GM21528 (cell line): ENCODE results near the gene SAMD10.
A peak's percentile ranks its signal among the peaks of the same experiment; 100 is the strongest.

Experiments used
- ATAC-seq: cut with Tn5 transposase; IDR thresholded peaks from one replicate; pipeline ENCODE4 v1.9.1; 2021; ENCODE audit warnings: mild to moderate bottlenecking, moderate library complexity; ENCODE audit not compliant: unreplicated experiment, low FRiP score

The SAMD10 gene

DNA sequence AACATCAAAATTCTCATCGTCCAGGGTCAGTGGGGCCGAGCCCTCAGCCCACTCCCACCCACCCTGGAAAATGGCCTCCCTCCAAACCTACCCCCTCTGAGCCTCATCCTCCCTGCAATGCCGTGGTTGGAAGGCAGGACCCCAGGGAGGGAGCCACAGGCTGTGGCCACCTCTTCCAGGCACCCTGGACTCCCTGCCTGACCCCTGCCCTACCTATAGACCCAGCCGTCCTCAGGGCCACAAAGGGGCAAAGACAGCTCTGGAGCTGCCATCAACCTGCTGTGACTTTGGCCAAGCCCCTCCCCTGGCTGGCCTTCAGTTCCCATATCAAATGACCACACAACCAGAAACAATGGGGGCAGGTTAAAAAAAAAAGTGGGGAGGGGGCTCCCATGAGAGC lies 21.0 kb downstream of the SAMD10 start:
- no peak for ATAC-seq

DNA sequence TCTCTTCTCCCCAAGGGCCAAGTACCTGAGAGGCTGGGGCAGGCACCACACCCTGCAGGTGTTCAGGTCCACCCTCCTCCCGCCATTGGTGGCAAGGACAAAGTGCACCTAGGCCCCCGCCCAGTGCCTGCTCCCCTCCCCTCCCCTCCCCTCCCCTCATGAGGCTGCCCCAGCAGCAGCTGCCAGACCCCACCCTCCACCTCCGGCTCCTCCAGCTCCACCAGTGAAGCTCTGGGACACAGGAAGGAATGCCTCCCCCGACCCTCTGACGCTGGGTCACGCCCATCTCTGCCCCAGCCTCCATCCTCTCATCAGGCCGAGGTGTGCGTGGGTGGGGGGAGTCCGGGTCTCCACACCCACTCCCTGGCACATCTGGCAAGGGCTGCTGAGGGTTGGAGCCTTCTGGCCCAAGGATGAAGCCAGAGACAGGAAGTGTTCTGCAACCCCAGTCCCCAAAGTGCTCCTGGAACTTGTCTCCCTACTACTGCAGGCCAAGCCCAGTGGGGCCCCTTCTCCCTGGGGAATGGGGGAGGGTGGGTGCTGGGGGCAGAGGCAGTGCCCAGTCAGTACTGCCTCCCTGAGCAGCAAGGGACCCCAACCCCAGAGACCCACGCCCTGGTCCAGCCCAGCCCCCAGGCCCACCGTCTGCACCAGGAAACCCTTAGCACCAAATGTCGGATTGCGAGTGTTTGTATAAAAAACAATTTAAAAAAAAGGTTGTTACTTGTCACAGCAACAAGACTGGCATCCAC lies 21.6 kb downstream of the SAMD10 start:
- no peak for ATAC-seq

DNA sequence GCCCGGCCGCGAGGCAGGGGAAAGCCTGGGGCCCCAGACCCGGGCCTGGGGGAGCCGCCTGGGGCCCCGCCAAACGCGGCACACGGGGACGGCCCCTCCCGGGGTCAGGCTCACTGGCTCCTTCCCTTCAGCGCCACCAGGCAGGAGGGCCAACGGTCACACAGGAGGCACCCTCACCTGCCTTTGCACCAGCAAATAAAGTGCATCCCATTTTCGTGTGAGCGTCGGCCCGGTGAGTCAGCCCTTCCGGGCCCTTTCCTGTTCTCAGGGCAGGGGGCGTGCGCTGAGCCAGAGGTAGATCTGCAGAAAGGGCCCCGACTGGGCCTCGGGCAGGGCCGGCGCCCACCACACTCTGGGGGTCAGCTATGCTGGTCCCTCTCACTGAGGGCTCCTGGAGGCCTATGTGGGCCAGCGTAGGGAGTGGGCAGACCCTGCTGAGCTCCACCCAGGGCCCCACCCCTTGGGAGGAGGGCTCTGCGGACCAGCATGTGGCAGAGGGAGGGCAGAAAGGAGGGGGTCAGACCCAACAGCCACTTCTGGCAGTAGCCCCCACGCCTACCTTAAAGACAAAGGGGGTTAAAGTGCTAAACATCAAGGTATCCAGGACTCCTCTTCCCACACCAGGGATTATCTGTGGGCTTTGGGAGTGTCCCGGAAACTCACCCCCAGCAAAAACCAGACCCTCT lies 22.3 kb downstream of the SAMD10 start:
- peak; percentile 17 for ATAC-seq

DNA sequence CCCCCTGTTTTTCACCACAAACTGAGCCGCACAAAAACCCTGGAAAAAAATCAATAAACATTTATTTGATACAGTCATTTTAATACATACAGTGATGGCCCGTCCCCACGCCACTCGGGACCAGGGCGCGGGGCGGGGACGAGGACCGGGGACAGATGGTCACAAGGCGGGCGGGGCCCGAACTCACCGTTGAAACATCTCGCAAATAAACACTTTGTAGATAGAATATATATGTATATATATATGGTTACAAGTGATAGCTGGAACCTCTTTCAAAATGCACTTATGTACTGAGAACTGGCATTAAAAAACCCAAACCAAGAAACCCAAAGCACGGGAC lies 22.8 kb downstream of the SAMD10 start:
- peak; percentile 10 for ATAC-seq

DNA sequence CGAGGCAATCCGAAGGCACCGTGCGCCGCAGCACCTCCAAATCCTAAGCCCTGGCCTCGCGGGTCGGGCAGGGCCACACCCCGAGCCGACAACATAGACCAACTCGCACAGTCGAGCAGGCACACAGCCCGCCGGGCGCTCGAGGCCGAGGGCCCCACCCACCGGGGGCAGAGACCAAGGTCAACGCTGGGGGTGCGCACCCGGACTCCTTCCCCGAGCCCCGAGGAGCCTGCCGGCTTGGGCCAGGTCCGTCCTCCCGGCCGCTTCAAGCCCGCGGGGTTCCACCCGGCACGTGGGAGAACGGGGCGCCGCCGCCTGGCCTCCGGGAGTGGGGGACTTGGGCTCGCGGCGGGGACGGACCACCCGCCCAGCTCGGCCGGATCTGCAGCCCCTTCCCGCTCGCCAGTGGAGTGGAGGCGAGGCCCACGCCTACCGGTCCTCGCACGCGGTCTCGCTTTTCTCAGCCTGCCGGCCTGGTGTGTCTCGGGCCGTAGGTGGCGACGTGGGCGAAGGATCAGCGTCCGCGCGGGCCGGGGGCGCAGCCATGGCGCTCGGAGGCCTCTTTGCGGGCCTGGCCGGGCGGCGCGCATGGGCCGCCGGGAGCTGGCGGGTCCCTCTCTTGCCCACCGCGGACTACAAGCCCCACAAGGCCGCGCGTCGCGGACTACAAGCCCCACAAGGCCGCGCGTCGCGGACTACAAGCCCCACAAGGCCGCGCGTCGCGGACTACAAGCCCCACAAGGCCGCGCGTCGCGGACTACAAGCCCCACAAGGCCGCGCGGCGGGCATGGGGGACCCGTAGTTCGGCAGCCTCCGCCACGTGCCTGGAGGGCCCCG lies 23.4 kb downstream of the SAMD10 start, which contains the start of gene UCKL1:
UCKL1 (minus strand) TSS at position 590 of the 837 bp plus-strand sequence; CDS start at position 546, 44 bp downstream.
- ATAC-seq, result peak; percentile 59

DNA sequence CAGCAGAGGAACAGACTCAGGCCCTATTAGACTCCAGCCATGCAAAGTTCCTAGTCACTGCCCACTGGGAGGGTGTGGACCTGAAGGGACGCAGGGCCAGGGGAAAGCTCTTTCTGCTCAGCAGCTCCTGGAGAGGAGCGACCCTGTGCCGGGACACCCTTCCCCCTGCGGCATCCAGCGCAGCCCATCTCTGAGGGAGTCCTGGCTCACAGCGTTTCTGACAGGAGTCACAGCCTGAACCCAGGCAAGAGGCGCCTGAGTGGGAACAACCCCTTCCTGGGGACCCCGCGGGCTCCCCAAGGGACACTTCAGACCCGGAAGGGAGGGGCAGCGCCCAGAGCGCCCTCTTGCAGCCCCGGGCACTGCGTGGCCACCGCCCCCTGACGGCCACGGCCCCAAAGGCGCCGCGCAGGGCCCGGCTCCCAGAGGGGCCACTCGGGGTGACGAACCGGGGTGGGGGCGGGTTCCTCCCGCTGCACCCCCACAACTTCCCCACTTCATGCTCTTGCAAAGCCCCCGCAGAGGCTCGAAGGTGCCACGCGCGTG lies 24.1 kb downstream of the SAMD10 start:
- ATAC-seq, result peak; percentile 2

DNA sequence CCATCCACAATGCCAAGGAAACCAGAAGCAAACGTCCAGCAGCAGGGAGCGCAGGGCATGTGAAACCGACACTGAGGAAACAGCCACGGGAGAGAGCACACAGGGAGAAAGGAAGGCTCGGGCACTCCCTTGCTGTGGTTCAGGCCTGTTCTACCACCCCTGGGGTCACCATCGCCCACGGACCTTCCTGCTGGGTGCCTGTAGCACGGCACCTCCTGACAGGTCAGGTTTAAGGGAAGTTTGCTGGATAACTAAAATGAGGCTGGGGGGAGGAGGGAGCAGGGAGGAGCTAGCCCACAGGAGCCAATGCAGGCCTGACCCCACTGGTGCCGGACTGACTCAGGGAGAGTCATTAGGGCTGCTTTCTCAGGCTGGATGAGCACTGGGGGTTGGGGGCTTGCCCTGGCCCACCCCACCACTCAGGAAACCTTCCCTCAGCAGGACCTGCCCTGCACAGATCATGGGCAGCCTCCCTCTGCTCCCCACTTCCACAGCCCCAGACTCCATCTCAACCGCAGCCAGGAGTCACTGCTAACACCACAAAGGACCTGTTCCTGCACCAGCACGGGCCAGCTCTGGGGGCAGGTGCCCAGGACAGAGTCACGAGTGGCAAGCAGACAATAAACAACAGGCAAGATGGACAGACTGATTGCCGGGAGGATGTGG lies 25.5 kb downstream of the SAMD10 start:
- no peak for ATAC-seq

DNA sequence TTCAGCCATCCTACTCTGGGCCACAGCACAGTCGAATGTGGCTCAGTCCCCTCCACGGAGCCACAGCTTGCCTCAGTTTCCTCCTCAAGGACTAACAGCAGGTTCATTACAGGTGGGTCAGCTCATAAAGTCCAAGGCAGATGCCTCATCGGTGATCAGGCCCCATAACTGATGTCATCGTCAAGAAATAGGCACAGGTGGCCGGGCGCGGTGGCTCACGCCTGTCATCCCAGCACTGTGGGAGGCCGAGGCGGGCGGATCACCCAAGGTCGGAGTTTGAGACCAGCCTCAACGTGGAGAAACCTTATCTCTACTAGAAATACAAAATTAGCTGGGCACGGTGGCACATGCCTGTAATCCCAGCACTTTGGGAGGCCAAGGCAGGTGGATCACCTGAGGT lies 26.7 kb downstream of the SAMD10 start:
- no peak for ATAC-seq

DNA sequence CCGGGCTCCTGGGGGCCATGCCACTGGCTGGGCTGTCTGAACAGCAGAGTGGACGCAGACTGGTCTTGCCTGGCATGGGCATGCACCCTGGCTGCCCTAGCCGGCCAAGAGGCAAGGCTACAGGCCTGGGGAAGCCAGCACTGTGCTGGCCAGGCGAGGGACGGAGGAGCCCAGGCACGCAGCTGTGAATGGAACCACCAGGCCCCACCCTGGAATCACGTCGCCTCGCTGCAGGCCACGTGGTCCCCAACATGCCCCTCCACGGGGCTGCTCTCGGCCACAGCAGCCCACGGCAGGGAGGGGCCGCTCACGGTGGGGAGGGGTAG lies 27.3 kb downstream of the SAMD10 start:
- no peak for ATAC-seq

DNA sequence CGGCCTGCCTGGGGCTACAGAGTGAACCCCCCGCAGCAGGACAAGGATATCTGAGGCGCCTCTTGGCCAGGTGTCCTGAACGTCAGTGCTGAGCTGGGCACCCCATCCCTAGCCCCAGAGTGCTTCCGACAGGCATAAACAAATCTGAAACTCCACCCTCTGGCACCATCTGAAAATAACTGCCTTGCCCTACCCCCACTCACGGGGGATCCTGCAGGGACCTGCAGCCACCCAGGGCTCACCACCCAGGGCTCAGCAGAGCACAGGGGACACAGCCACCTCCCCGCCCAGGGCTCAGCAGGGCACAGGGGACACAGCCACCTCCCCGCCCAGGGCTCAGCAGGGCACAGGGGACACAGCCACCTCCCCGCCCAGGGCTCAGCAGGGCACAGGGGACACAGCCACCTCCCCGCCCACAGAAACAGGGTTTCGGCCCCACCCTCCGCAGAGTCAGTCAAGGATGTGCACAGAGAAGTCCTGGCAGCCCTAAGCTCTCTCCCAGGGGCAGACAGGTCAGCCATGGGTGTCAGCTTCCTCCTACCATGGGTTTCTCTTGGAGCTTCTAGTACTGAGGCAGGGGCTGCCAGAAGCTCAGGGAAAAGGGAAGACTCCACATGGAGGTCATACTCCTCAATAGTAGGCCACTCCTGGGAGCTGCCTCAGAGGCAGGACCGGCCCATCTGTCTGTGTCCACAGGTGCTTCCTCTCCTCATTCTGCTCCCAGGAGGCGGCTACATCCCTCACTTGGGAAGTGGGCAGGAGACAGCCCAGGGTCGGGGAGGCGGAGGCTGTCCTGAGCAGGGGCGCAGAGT lies 27.8 kb downstream of the SAMD10 start:
- no peak for ATAC-seq

DNA sequence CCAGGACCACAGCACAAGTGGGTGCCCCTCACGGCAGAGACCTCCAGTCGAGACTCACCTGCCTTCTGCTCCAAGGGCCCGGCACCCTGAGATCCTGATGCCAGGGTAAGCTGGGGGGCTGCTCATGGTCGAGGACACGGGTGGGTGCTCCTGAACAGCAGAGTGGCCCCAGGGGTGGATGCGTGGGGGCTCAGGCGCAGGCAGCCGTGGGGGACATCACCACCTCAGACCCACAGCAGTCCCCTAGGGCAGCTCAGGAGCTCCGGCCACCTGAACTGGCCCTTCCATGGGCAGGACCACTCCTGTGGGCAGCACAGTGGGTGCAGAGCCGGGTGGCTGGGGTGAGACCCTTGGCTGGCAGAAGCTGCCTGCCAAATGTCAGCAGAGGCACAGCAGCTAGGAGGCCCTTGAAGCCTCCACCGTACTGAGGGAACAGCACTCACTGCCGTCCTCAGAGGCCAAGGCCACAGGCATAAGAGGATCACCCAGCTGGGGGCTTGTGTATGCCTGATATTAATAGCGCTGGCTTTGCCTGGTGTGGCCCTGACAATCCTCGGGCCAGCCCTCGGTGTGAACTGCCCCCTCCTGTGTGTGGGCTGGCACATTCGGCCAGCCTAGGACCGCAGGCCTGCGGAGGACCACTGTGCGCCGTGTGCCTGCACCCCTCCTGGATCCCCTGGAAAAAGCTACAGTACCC lies 28.6 kb downstream of the SAMD10 start:
- ATAC-seq, result no peak

DNA sequence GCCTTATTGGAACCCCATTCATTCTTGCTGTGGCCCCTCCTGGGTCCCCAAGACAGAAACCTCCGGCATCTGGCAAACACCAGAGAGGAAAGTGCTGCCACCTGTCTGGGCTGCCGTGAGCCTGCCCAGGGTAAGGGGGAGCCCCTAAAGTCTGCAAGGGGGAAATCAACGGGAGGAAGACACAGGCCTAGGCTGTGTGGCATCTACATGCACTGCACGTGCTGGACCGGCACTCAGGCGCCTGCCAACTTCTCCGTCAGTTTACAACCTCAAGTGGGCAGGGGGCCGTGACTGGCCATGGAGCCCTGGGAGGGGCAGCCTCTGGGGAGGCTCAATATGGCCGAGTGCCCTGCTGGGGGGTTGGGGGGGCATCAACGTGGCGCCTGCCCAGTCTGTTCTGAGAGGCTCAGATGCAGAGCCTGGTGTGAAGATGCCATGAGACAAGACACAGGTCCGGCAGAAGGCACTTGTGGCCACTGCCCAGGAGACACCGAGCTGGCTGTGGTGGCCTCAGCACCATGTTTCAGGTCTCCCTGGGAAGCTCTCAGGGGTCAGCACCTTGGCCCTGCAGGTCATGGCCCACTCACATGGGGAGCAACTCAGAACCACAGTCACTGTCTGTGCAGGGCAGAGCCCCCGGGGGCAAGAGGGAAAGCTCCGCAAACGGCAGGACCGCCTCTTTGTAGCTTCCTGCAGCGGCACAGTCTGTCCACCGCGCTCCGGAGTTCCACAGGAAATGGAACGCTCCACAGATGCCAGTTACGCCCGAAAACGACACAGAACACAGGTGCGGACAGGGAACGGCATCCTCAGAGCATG lies 31.6 kb downstream of the SAMD10 start:
- no peak for ATAC-seq

DNA sequence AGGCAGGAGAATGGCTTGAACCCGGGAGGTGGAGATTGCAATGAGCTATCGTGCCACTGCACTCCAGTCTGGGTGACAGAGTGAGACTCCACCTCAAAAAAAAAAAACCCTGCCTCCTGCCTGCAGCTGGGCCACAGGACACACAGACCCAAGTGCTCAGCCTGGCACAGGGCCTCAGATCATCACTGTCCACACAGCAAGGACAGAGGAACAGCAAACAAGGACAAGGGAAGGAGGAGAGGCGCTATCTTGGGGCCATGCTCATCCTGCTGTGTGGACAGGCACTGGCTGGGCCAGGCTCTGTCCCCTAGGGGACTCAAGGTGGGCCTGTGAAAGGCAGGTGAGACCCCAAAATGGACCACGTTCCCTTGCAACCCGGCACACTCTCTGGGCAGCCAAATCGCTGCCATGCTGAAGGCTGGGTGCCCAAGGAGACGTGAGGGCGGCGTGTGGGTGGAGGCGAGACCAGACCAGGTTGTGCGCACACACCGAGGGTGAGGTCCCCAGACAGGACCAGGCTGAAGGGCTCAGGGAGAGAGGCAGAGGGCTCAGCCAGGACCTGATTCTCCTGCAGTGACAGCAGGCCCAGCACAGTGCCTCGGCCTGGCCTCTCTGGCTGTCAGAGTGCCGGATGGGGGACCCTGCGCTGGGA lies 32.3 kb downstream of the SAMD10 start:
- no peak for ATAC-seq

DNA sequence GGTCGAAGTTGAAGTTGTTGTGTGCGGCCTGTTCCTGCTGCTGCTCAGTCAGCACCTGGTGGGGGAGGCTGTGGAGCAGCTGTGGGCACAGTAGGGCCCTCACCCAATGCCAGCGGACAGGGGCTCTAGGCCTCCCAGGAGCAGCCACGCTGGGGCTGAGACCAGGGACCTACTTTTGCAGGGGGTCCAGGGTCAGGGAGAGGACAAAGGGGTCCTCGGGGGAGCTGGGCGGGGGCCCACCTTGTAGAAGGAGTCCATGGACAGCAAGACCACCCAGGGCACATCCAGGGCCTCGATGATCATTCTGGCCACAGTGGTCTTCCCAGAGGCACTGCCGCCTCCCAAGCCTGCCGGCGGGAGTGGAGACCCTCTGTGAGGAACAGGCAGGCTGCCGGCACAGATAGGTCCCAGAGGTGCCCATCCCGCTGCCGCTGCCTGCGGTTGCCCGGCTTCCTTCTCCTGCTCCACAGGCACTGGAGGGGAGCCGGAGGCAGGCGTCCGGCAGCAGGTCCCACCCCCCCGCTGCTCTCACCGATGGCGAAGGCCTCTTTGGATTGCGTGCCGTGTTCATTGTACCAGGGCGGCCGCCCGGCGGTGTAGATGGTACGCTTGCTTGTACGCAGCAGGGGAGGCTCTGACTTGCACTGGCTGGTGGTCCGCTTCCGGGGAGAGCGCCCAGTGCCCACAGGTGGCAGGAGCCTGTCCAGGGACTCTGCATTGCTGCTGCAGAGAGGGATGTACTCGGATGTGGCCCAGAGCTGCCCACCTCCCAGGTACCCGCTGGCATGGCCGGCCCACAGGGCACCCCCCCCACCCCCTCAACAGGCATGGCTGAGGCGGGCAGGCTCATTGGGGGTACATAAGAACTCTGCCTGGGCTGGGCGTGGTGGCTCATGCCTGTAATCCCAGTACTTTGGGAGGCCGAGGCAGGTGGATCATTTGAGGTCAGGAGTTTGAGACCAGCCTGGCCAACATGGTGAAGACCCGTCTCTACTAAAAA lies 33.2 kb downstream of the SAMD10 start:
- ATAC-seq, result no peak

DNA sequence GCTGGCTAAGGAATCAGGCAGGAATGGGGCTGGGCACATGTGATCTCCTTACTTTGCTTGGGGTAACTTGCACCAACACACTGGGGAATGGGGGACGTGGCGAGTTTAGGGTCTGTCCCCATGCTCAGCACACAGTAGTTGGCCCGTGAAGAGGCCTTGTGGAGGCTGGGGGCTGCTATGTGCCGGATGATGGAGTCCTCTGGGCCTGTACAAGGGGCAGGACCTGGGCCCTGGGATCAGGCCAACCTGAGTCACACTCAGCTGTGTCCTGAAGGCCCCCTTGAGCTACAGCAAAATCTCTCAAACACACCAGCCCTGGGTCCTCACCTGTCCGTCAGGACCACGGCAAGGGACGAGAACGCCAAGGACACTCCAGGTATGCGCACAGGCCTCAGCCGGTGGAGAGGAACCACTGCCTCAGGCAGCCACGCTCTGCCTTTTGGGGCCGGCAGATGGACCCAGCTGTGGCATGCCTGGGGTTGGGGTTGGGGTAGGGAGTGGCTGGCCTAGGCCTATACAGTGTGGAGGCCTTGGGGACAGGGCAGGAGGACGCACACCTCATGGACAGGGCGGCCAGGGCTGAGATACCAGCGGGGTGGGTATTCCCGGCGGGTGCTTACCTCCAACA lies 34.3 kb downstream of the SAMD10 start:
- ATAC-seq, result no peak
